Keratinocyte (primary cell): ENCODE data around the gene NEAT1. TPM values are rescaled to one million over a fixed set of nuclear protein-coding genes. Genes with fewer than 3 reads are reported as not detected.

Experiments
- DNase-seq: peaks from one replicate; pipeline ENCODE4 v3.0.0-alpha.2; 2011; ENCODE audit warnings: low read depth, missing footprints, low spot score
- FAIRE-seq: peaks from 2 replicates; lab custom pipeline; 2011; peaks lifted over from hg19 to GRCh38; lab: Jason Lieb, UNC
- H2AFZ ChIP-seq: 2 replicates; pipeline ENCODE4 v1.6.0; 2012; ENCODE audit warnings: low read length, control low read depth, inconsistent platforms; ENCODE audit not compliant: control insufficient read depth
- H3K27ac ChIP-seq: 2 replicates; pipeline ENCODE4 v1.5.1; 2011; ENCODE audit warnings: low read length; ENCODE audit not compliant: control insufficient read depth, insufficient read depth
- H3K27me3 ChIP-seq: 3 replicates; pipeline ENCODE4 v1.6.0; 2011; ENCODE audit warnings: low read length; ENCODE audit not compliant: control insufficient read depth, insufficient read depth; ENCODE audit errors: extremely low read depth
- H3K36me3 ChIP-seq, 2 experiments: 2 replicates in 1 of 2; 3 replicates in 1 of 2; pipeline ENCODE4 v1.5.1; 2011; ENCODE audit warnings: low read length in 2 of 2, mild to moderate bottlenecking in 1 of 2; ENCODE audit not compliant: control insufficient read depth in 2 of 2, insufficient read depth in 2 of 2; ENCODE audit errors: extremely low read depth in 1 of 2
- H3K4me1 ChIP-seq: 3 replicates; pipeline ENCODE4 v1.5.1; 2011; ENCODE audit warnings: low read length; ENCODE audit not compliant: control insufficient read depth, insufficient read depth; ENCODE audit errors: extremely low read depth
- H3K4me2 ChIP-seq: 3 replicates; pipeline ENCODE4 v1.6.0; 2011; ENCODE audit warnings: low read depth, low read length; ENCODE audit not compliant: control insufficient read depth, insufficient read depth; ENCODE audit errors: extremely low read depth
- H3K4me3 ChIP-seq, 3 experiments: fragments of 200-600 bp in 1 of 3; sonication (generic) in 1 of 3; 2 replicates in 2 of 3; 3 replicates in 1 of 3; pipeline ENCODE4 v1.5.1; 2011 to 2016; ENCODE audit warnings: low read length in 3 of 3, mild to moderate bottlenecking in 3 of 3, control low read depth in 2 of 3, inconsistent platforms in 1 of 3, low read depth in 1 of 3, mixed read lengths in 1 of 3, mixed run types in 1 of 3, moderate library complexity in 1 of 3; ENCODE audit not compliant: control insufficient read depth in 2 of 3, insufficient read depth in 2 of 3; ENCODE audit errors: extremely low read depth in 1 of 3
- H3K79me2 ChIP-seq: 2 replicates; pipeline ENCODE4 v1.6.0; 2012; ENCODE audit warnings: low read length; ENCODE audit not compliant: control insufficient read depth, insufficient read depth
- H3K9ac ChIP-seq: 3 replicates; pipeline ENCODE4 v1.6.0; 2011; ENCODE audit warnings: low read length; ENCODE audit not compliant: control insufficient read depth, insufficient read depth; ENCODE audit errors: extremely low read depth
- H3K9me1 ChIP-seq: 3 replicates; pipeline ENCODE4 v1.6.0; 2011; ENCODE audit warnings: low read length; ENCODE audit not compliant: control insufficient read depth, insufficient read depth; ENCODE audit errors: extremely low read depth
- H3K9me3 ChIP-seq: 2 replicates; pipeline ENCODE4 v1.5.1; 2012; ENCODE audit warnings: low read depth, low read length; ENCODE audit not compliant: control insufficient read depth
- H4K20me1 ChIP-seq: 3 replicates; pipeline ENCODE4 v1.6.0; 2011; ENCODE audit warnings: low read length; ENCODE audit not compliant: control insufficient read depth, insufficient read depth; ENCODE audit errors: extremely low read depth
- EZH2 ChIP-seq: IDR thresholded peaks from one replicate; pipeline ENCODE4 v1.6.1; 2012; ENCODE audit warnings: inconsistent platforms, mild to moderate bottlenecking, low read length, moderate library complexity
- dilution Hi-C: fragments of 300-500 bp; cut with MboI; formaldehyde crosslinking; loops from one replicate; pipeline ENCODE4 v1.7.0; 2020; ENCODE audit warnings: low sequenced_read_pairs; ENCODE audit not compliant: extremely low pct_ligation_motif_present
- polyA plus RNA-seq, 5 experiments: library from polyadenylated mRNA; depleted of rRNA in 3 of 5; stranded (reverse) in 3 of 5; stranded (forward) in 1 of 5; unstranded in 1 of 5; fragments of >200 nt; gene quantifications; 1 replicate in 1 of 5; 2 replicates in 3 of 5; 3 replicates in 1 of 5; pipeline versions ENCODE4 v1.2.1 to v1.2.3, GENCODE V29; 2011 to 2012; ENCODE audit warnings: missing spikeins in 2 of 5, low read depth in 1 of 5, low replicate concordance in 1 of 5
- TF ChIP-seq, protein P1 (sequence below), 3 experiments: IDR thresholded peaks in 1 of 3; conservative IDR thresholded peaks in 1 of 3; optimal IDR thresholded peaks in 1 of 3; 2 replicates in 2 of 3; 3 replicates in 1 of 3; pipeline versions ENCODE3 to v1.5.1; 2011; ENCODE audit warnings: low read length in 3 of 3, mild to moderate bottlenecking in 3 of 3, moderate library complexity in 2 of 3, control low read depth in 1 of 3, inconsistent platforms in 1 of 3; ENCODE audit not compliant: insufficient read depth in 2 of 3; ENCODE audit errors: extremely low read depth in 1 of 3

The NEAT1 gene
- polyA plus RNA-seq, 1 donor (not counting 4 experiments of a cell fraction or from before 2014, with no cell fraction given), result 270 TPM

DNA sequence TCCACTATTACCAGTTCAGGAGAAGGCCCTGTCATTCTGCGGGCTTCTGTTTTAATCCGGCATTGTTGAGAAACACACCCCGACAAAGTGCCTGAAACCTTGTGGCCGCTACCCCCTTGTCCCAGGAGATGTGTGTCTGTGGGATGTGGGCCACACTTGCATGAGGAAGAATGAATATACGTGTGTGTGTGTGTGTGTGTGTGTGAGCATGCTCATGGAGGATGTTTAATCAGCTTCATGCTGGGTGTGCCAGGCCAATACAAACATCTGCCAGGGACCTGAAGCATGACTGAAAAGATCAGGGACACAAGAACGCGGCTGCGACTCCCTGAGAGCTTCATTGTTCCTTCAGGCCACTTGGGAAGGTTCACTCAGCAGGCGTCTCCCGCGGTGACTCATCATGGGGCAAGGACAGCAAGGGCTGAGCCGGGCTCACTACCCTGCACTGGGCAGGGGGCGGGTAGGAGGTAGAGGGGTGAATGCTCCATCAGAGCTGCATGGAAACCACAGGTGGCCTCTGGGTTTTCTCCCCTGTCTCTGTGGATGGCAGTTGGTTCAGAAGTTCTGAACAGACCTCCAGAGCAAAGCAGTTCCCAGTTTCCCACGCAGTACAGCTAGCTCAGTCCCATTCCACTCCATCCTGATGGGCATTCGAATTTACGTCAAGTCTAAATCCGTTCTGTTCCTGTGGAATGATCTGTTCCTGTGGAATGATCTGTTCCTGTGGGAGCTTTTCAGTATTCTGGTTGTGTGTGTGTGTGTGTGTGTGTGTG is 69.2 kb downstream of the NEAT1 start:
- Histone ChIP-seq H2AFZ (peak overlapping the region; percentile 24), H3K4me2 (peak overlapping the region; percentile 78), H3K9me1 (peaks cover 5% of the 10 kb centered on the region), H3K4me1 (peaks cover 89% of the 10 kb centered on the region), H4K20me1 (no peaks in the 10 kb centered on the region), H3K9ac (peak overlapping the region; percentile 84), H3K79me2 (peaks cover 9% of the 10 kb centered on the region), H3K27me3 (no peaks in the 10 kb centered on the region), H3K36me3 (no peaks in the 10 kb centered on the region), H3K4me3 (peak overlapping the region in 1 of 3 experiments; percentile 9), H3K27ac (peak overlapping the region; percentile 94), H3K9me3 (no peaks in the 10 kb centered on the region)
- DNase-seq (no peak), FAIRE-seq (no peak)
- TF ChIP-seq EZH2, result no peak
- dilution Hi-C loops, result no loop called here

DNA sequence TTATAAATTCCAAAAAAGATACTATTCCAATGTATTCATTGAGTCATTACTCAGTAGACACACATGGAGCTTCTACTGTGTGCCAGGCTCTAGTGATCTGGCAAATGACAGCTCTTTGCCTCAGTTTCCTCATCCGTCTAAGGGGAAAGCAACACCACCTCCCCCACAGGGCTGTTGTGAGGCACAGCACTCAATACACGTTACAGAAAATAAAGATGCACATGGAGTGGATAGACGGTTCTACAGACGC is 69.7 kb downstream of the NEAT1 start:
- H3K27me3 ChIP-seq, result no peaks in the 10 kb centered on the region
- dilution Hi-C loops, result no loop called here
- peaks cover 4% of the 10 kb centered on the region for H3K9me1 ChIP-seq
- DNase-seq (no peak), FAIRE-seq (no peak)
- no peak for TF ChIP-seq EZH2
- TF ChIP-seq, protein P1, sequence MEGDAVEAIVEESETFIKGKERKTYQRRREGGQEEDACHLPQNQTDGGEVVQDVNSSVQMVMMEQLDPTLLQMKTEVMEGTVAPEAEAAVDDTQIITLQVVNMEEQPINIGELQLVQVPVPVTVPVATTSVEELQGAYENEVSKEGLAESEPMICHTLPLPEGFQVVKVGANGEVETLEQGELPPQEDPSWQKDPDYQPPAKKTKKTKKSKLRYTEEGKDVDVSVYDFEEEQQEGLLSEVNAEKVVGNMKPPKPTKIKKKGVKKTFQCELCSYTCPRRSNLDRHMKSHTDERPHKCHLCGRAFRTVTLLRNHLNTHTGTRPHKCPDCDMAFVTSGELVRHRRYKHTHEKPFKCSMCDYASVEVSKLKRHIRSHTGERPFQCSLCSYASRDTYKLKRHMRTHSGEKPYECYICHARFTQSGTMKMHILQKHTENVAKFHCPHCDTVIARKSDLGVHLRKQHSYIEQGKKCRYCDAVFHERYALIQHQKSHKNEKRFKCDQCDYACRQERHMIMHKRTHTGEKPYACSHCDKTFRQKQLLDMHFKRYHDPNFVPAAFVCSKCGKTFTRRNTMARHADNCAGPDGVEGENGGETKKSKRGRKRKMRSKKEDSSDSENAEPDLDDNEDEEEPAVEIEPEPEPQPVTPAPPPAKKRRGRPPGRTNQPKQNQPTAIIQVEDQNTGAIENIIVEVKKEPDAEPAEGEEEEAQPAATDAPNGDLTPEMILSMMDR (optimal IDR thresholded peaks at IDR 0.05 in 1 of 3, IDR thresholded peaks at IDR 0.05 in 1 of 3, conservative IDR thresholded peaks at IDR 0.05 in 1 of 3; ENCODE audit: extremely low read depth in 1 of 3, insufficient read depth in 2 of 3, low read length in 3 of 3), result no peak
- no peaks in the 10 kb centered on the region for H4K20me1 ChIP-seq
- peaks cover 13% of the 10 kb centered on the region for H3K79me2 ChIP-seq
- H3K9me3 ChIP-seq, result no peaks in the 10 kb centered on the region
- H3K9ac ChIP-seq, result peak overlapping the region; percentile 84
- peak overlapping the region; percentile 78 for H3K4me2 ChIP-seq
- H3K27ac ChIP-seq, result peak overlapping the region; percentile 94
- no peak overlapping the region for H2AFZ ChIP-seq
- H3K36me3 ChIP-seq, result no peaks in the 10 kb centered on the region
- H3K4me1 ChIP-seq, result peaks cover 89% of the 10 kb centered on the region
- peak overlapping the region in 1 of 3 experiments; percentile 13 for H3K4me3 ChIP-seq
